Cardiac atrium fibroblast (primary cell): ENCODE data around the gene C10orf95. TPM values are rescaled to one million over a fixed set of nuclear protein-coding genes. Genes with fewer than 3 reads are reported as not detected.

Experiments
- total RNA-seq: library from RNA; depleted of rRNA; stranded (reverse); fragments of >200 nt; gene quantifications from 2 replicates; pipeline ENCODE4 v1.2.3, GENCODE V29; 2015

The C10orf95 gene
- not detected in 2 replicates for total RNA-seq

GRCh38 chr10:102451105-102451969 lies at the start of gene C10orf95:
TSS of gene C10orf95 (minus strand) at chr10:102451543. CDS start at chr10:102451093, 450 bp downstream.

GRCh38 chr10:102432162-102432950 lies 19.0 kb downstream of the C10orf95 start, which contains the start of gene CUEDC2:
TSS of gene CUEDC2 (minus strand) at chr10:102432574. CDS start at chr10:102425188, 7,386 bp downstream.

GRCh38 chr10:102420714-102421506 lies 30.4 kb downstream of the C10orf95 start, which contains the start of gene FBXL15:
TSS of gene FBXL15 (plus strand) at chr10:102420836. CDS start at chr10:102421130, 294 bp downstream.

GRCh38 chr10:102418622-102419268 lies 32.6 kb downstream of the C10orf95 start, which contains the start of gene PSD:
TSS of gene PSD (minus strand) at chr10:102418785. CDS start at chr10:102417038, 1,747 bp downstream.

Other genes with a start within 250 kb of the C10orf95 start
- 0.32 and 1.1 TPM in 2 replicates for gene ELOVL3, start 225.2 kb downstream of the C10orf95 start, total RNA-seq
- gene PITX3, start 210.0 kb downstream of the C10orf95 start, total RNA-seq, result 0.16 TPM in 1 of 2 replicates, not detected in the other
- gene GBF1, start 206.0 kb downstream of the C10orf95 start, total RNA-seq, result 40.6 and 51.2 TPM in 2 replicates
- gene NFKB2, start 55.8 kb downstream of the C10orf95 start, total RNA-seq, result 16.4 and 36.0 TPM in 2 replicates
- gene PSD, start 32.8 kb downstream of the C10orf95 start, total RNA-seq, result 0.72 and 1.1 TPM in 2 replicates
- gene FBXL15, start 30.7 kb downstream of the C10orf95 start, total RNA-seq, result 6.6 and 13.2 TPM in 2 replicates
- gene CUEDC2, start 19.0 kb downstream of the C10orf95 start, total RNA-seq, result 77.3 and 87.4 TPM in 2 replicates
- 114 and 115 TPM in 2 replicates for gene ACTR1A, start 51.2 kb upstream of the C10orf95 start, total RNA-seq
- 7.4 and 11.2 TPM in 2 replicates for gene SUFU, start 52.4 kb upstream of the C10orf95 start, total RNA-seq
- gene TRIM8, start 192.9 kb upstream of the C10orf95 start, total RNA-seq, result 116 and 205 TPM in 2 replicates